H1 (cell line): ENCODE results near the gene TRMT61A. TPM values are rescaled to one million over a fixed set of nuclear protein-coding genes. Genes with fewer than 3 reads are reported as not detected.

Experiments used
- CTCF ChIA-PET: fragments of 300-600 bp; sonication (Branson Sonifier 250); formaldehyde crosslinking; loops from one replicate; lab custom pipeline; 2021; ENCODE audit not compliant: partially characterized antibody; lab: Charles Lee
- POLR2A ChIA-PET: fragments of 300-600 bp; sonication (Branson Sonifier 250); formaldehyde crosslinking; loops from one replicate; lab custom pipeline; 2021; ENCODE audit warnings: inconsistent platforms; ENCODE audit not compliant: partially characterized antibody; lab: Charles Lee
- DNase-seq, 2 experiments: peaks; one replicate each; pipeline versions ENCODE4 v3.0.0 to v3.0.0-alpha.2; 2010 to 2022; ENCODE audit warnings: low spot score in 2 of 2, low read depth in 1 of 2, mixed read lengths in 1 of 2
- FAIRE-seq: peaks from 2 replicates; lab custom pipeline; 2011; peaks lifted over from hg19 to GRCh38; lab: Jason Lieb, UNC
- H2AFZ ChIP-seq: 2 replicates; pipeline ENCODE4 v1.8.1; 2012; ENCODE audit warnings: low read length, inconsistent platforms
- H2AK5ac ChIP-seq: 2 replicates; pipeline ENCODE4 v1.6.1; 2013; ENCODE audit warnings: low read depth, low read length
- H2BK120ac ChIP-seq: replicated peaks from 2 replicates; pipeline ENCODE3; 2013; ENCODE audit warnings: low read depth, low read length, inconsistent platforms
- H2BK12ac ChIP-seq: 2 replicates; pipeline ENCODE4 v1.6.1; 2013; ENCODE audit warnings: low read depth, low read length
- H2BK15ac ChIP-seq: 2 replicates; pipeline ENCODE4 v1.6.1; 2013; ENCODE audit warnings: low read length
- H2BK20ac ChIP-seq: 2 replicates; pipeline ENCODE4 v1.6.1; 2013; ENCODE audit warnings: low read length
- H2BK5ac ChIP-seq: 2 replicates; pipeline ENCODE4 v1.6.1; 2013; ENCODE audit warnings: low read depth, low read length
- H3K14ac ChIP-seq: 2 replicates; pipeline ENCODE4 v1.6.1; 2013; ENCODE audit warnings: inconsistent platforms; ENCODE audit not compliant: insufficient read length
- H3K18ac ChIP-seq: 2 replicates; pipeline ENCODE4 v1.6.1; 2013; ENCODE audit warnings: low read length; ENCODE audit errors: extremely low read depth
- H3K23ac ChIP-seq: 2 replicates; pipeline ENCODE4 v1.6.1; 2013; ENCODE audit warnings: inconsistent platforms; ENCODE audit not compliant: insufficient read length
- H3K23me2 ChIP-seq: 2 replicates; pipeline ENCODE4 v1.6.1; 2013; ENCODE audit warnings: low read depth, low read length
- H3K27ac ChIP-seq: 2 replicates; pipeline ENCODE4 v1.6.1; 2011; ENCODE audit warnings: low read depth, low read length, inconsistent platforms
- H3K27me3 ChIP-seq, 4 experiments: replicated peaks in 1 of 4; 1 replicate in 1 of 4; 2 replicates in 3 of 4; pipeline versions ENCODE4 v1.6.1 to v1.8.1; 2011 to 2013; ENCODE audit warnings: low read length in 3 of 4, mild to moderate bottlenecking in 3 of 4, inconsistent platforms in 2 of 4, mixed read lengths in 2 of 4, moderate library complexity in 1 of 4; ENCODE audit not compliant: control insufficient read depth in 3 of 4, insufficient read depth in 3 of 4; ENCODE audit errors: extremely low read depth in 1 of 4
- H3K36me3 ChIP-seq, 4 experiments: 2 replicates each; pipeline versions ENCODE4 v1.6.1 to v1.8.1; 2011 to 2013; ENCODE audit warnings: mild to moderate bottlenecking in 4 of 4, low read length in 3 of 4, moderate library complexity in 2 of 4, control low read depth in 1 of 4, inconsistent platforms in 1 of 4; ENCODE audit not compliant: insufficient read depth in 4 of 4, control insufficient read depth in 2 of 4
- H3K4ac ChIP-seq: replicated peaks from 2 replicates; pipeline ENCODE3; 2013; ENCODE audit warnings: low read length, low read depth, mixed read lengths, inconsistent platforms; ENCODE audit not compliant: insufficient read length
- H3K4me1 ChIP-seq, 4 experiments: replicated peaks in 1 of 4; 1 replicate in 1 of 4; 2 replicates in 3 of 4; pipeline versions ENCODE4 v1.6.1 to v1.8.1; 2011 to 2013; ENCODE audit warnings: low read length in 3 of 4, inconsistent platforms in 2 of 4, mixed read lengths in 1 of 4; ENCODE audit not compliant: insufficient read depth in 4 of 4, control insufficient read depth in 3 of 4
- H3K4me2 ChIP-seq, 2 experiments: 2 replicates each; pipeline versions ENCODE4 v1.6.1 to v1.8.1; 2011 to 2013; ENCODE audit warnings: low read depth in 2 of 2, low read length in 2 of 2, control low read depth in 1 of 2, inconsistent platforms in 1 of 2, mild to moderate bottlenecking in 1 of 2; ENCODE audit not compliant: insufficient read depth in 1 of 2
- H3K4me3 ChIP-seq, 4 experiments: fragments of 200-600, 300-600 bp in 1 of 4; sonication (generic), shearing (Covaris generic), sonication (Bioruptor Twin) in 1 of 4; 2 replicates each; pipeline versions ENCODE4 v1.5.1 to v1.8.1; 2011 to 2016; ENCODE audit warnings: low read length in 4 of 4, low read depth in 3 of 4, control low read depth in 2 of 4, inconsistent platforms in 2 of 4, mild to moderate bottlenecking in 2 of 4, mixed read lengths in 1 of 4, moderate library complexity in 1 of 4; ENCODE audit not compliant: insufficient read depth in 2 of 4; ENCODE audit errors: extremely low read depth in 1 of 4
- H3K56ac ChIP-seq: replicated peaks from 2 replicates; pipeline ENCODE3; 2013; ENCODE audit warnings: low read depth, mild to moderate bottlenecking, mixed read lengths, low read length, inconsistent platforms; ENCODE audit not compliant: insufficient read length
- H3K79me1 ChIP-seq: 2 replicates; pipeline ENCODE4 v1.6.1; 2013; ENCODE audit warnings: low read depth, low read length, control low read depth
- H3K79me2 ChIP-seq, 2 experiments: 2 replicates each; pipeline versions ENCODE4 v1.6.1 to v1.8.1; 2012 to 2013; ENCODE audit warnings: low read length in 2 of 2, mild to moderate bottlenecking in 2 of 2, inconsistent platforms in 1 of 2; ENCODE audit not compliant: insufficient read depth in 2 of 2, control insufficient read depth in 1 of 2
- H3K9ac ChIP-seq, 4 experiments: replicated peaks in 1 of 4; 1 replicate in 1 of 4; 2 replicates in 3 of 4; pipeline versions ENCODE4 v1.6.1 to v1.8.1; 2011 to 2013; ENCODE audit warnings: low read depth in 3 of 4, low read length in 3 of 4, control low read depth in 2 of 4, mild to moderate bottlenecking in 2 of 4, moderate library complexity in 2 of 4, inconsistent platforms in 1 of 4; ENCODE audit errors: extremely low read depth in 1 of 4
- H3K9me3 ChIP-seq, 2 experiments: 2 replicates each; pipeline versions ENCODE4 v1.6.1 to v1.8.1; 2012 to 2013; ENCODE audit warnings: mild to moderate bottlenecking in 2 of 2, moderate library complexity in 2 of 2, control low read depth in 1 of 2, inconsistent platforms in 1 of 2, low read depth in 1 of 2, low read length in 1 of 2, mixed read lengths in 1 of 2; ENCODE audit not compliant: insufficient read depth in 2 of 2
- H4K20me1 ChIP-seq, 2 experiments: replicated peaks in 1 of 2; 2 replicates each; pipeline versions ENCODE3 to v1.8.1; 2011 to 2013; ENCODE audit warnings: inconsistent platforms in 2 of 2, low read length in 2 of 2, mild to moderate bottlenecking in 1 of 2; ENCODE audit not compliant: insufficient read depth in 2 of 2, control insufficient read depth in 1 of 2
- H4K5ac ChIP-seq: 2 replicates; pipeline ENCODE4 v1.6.1; 2013; ENCODE audit warnings: low read length, low read depth, mixed read lengths, inconsistent platforms; ENCODE audit not compliant: insufficient read length
- H4K8ac ChIP-seq: 2 replicates; pipeline ENCODE4 v1.8.0; 2013; ENCODE audit warnings: mild to moderate bottlenecking, moderate library complexity, low read length, inconsistent platforms; ENCODE audit not compliant: insufficient read depth; ENCODE audit errors: extremely low read depth
- H4K91ac ChIP-seq: replicated peaks from 2 replicates; pipeline ENCODE3; 2013; ENCODE audit warnings: low read length, mixed read lengths, inconsistent platforms; ENCODE audit not compliant: insufficient read length
- CBX5 ChIP-seq: fragments of 300-800, 300-1000 bp; sonication (generic); IDR thresholded peaks from 2 replicates; pipeline ENCODE4 v1.7.1; 2016; ENCODE audit warnings: antibody characterized with exemption, low read length, low read depth
- CEBPB ChIP-seq: IDR thresholded peaks from 2 replicates; pipeline ENCODE4 v1.6.1; 2012; ENCODE audit warnings: low read depth, low read length
- CHD2 ChIP-seq: IDR thresholded peaks from 2 replicates; pipeline ENCODE4 v1.6.1; 2012; ENCODE audit warnings: low read length, improper control_type of control experiment
- GTF2F1 ChIP-seq: IDR thresholded peaks from 2 replicates; pipeline ENCODE4 v1.6.1; 2012; ENCODE audit warnings: low read depth, low read length, improper control_type of control experiment, borderline replicate concordance
- HDAC2 ChIP-seq, 2 experiments: fragments of 300-600 bp in 1 of 2; sonication (generic) in 1 of 2; IDR thresholded peaks; 2 replicates each; pipeline ENCODE4 v1.6.1; 2011 to 2012; ENCODE audit warnings: low read depth in 2 of 2, low read length in 2 of 2, mild to moderate bottlenecking in 2 of 2, moderate library complexity in 2 of 2, borderline replicate concordance in 1 of 2, inconsistent platforms in 1 of 2
- HDAC6 ChIP-seq: IDR thresholded peaks from one replicate; pipeline ENCODE4 v1.7.1; 2012; ENCODE audit warnings: low read depth, mild to moderate bottlenecking, inconsistent platforms, low read length, moderate library complexity
- RBBP5 ChIP-seq: IDR thresholded peaks from 2 replicates; pipeline ENCODE4 v1.7.1; 2012; ENCODE audit warnings: low read depth, mild to moderate bottlenecking, inconsistent platforms, low read length, moderate library complexity, borderline replicate concordance
- RNF2 ChIP-seq: fragments of 200-900, 300-1000 bp; sonication (generic); IDR thresholded peaks from 2 replicates; pipeline ENCODE4 v1.7.1; 2016; ENCODE audit warnings: borderline replicate concordance, low read depth, mild to moderate bottlenecking, antibody characterized with exemption, low read length; ENCODE audit not compliant: poor library complexity, severe bottlenecking; ENCODE audit errors: missing control alignments
- TAF1 ChIP-seq: IDR thresholded peaks from 2 replicates; pipeline ENCODE4 v1.6.1; 2011; ENCODE audit warnings: mild to moderate bottlenecking, low read depth, low read length
- TAF7 ChIP-seq: optimal IDR thresholded peaks from 2 replicates; pipeline ENCODE3; 2011; ENCODE audit warnings: low read depth, mild to moderate bottlenecking, inconsistent platforms, low read length, moderate library complexity, borderline replicate concordance
- TCF12 ChIP-seq: IDR thresholded peaks from 2 replicates; pipeline ENCODE4 v1.6.1; 2011; ENCODE audit warnings: low read depth, mild to moderate bottlenecking, low read length
- TEAD4 ChIP-seq: IDR thresholded peaks from 2 replicates; pipeline ENCODE4 v1.6.1; 2012; ENCODE audit warnings: low read depth, low read length, inconsistent platforms, mixed read lengths
- WGBS, 2 experiments: shearing (Covaris generic) in 1 of 2; methylation state at CpG; one replicate each; pipeline versions ENCODE4 v1.1.6 to v1.1.7; 2013 to 2015; ENCODE audit warnings: low lambda C conversion rate in 2 of 2, mixed read lengths in 2 of 2, inconsistent platforms in 1 of 2, low coverage in 1 of 2, missing lambda C conversion rate in 1 of 2; ENCODE audit not compliant: insufficient replicate concordance in 2 of 2, insufficient coverage in 1 of 2, insufficient read length in 1 of 2; ENCODE audit errors: extremely low coverage in 1 of 2, missing lambda C conversion rate in 1 of 2; 5-methylcytosine and 5-hydroxymethylcytosine counted together
- polyA plus RNA-seq, 7 experiments: library from polyadenylated mRNA; depleted of rRNA in 3 of 7; stranded (reverse) in 5 of 7; unstranded in 2 of 7; fragments of >200 nt in 5 of 7; fragments of 200-250 nt in 2 of 7; gene quantifications; 1 replicate in 5 of 7; 2 replicates in 1 of 7; 4 replicates in 1 of 7; pipeline versions ENCODE4 v1.2.1 to v1.2.3, GENCODE V29; 2011 to 2013; ENCODE audit warnings: missing spikeins in 2 of 7, mixed read lengths in 2 of 7
- total RNA-seq: library from RNA; stranded (reverse); fragmentation: NEBNext Ultra II Directional; extraction: Animal tissue kit (Norgen Biotek cat#: 25700); gene quantifications from 2 replicates; pipeline ENCODE4 v1.2.1, GENCODE V29; 2021

Gene TRMT61A
- total and polyA plus RNA-seq, 2 of the 8 experiments (the other 6 are each of a cell fraction or from before 2014, with no cell fraction given), result 15.8 to 19.0 TPM

DNA sequence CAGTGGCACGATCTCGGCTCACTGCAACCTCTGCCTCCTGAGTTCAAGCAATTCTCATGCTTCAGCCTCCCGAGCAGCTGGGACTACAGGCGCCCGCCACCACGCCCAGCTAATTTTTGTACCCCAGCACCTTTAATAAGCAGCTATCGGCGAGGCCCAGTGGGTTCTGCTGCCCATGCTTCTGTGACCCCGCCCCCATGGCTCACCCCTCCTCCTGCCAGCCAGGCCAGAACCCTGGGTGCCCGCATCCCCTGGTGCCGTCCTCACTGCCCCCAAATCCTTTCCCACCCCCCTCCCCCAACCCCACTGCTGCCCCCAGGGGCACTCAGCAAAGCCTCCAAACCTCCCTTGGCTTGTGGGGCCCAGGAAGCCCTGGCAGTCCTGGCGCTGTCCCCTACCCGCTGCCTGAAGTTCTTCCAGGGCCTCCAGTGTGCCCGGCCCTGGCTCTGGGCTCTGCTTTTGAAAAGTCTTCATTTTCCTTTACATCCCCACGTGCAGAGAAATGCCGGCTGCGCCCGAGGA lies 19.0 kb downstream of the TRMT61A start:
- Histone ChIP-seq H3K9ac (no peak overlapping the region), H3K4ac (no peak overlapping the region), H4K5ac (no peak overlapping the region), H4K8ac (no peak overlapping the region), H3K4me1 (peaks cover 0 to 15% (median 13%) of the 10 kb centered on the region in 4 experiments; a peak in 6 of 7 replicates), H4K91ac (no peak overlapping the region), H3K23ac (no peak overlapping the region), H2BK15ac (no peak overlapping the region), H3K18ac (no peak overlapping the region), H2BK5ac (no peak overlapping the region), H2BK20ac (no peak overlapping the region), H3K27ac (no peak overlapping the region), H4K20me1 (peaks cover 0 to 4% of the 10 kb centered on the region in 2 experiments), H3K79me1 (no peaks in the 10 kb centered on the region), H3K27me3 (no peaks in the 10 kb centered on the region), H3K23me2 (no peaks in the 10 kb centered on the region), H3K4me3 (no peak overlapping the region), H2BK120ac (no peak overlapping the region), H2AK5ac (no peak overlapping the region), H3K36me3 (no peaks in the 10 kb centered on the region), H3K14ac (no peak overlapping the region), H2BK12ac (no peak overlapping the region), H2AFZ (no peak overlapping the region), H3K4me2 (no peak overlapping the region), H3K9me3 (no peaks in the 10 kb centered on the region), H3K79me2 (no peaks in the 10 kb centered on the region), H3K56ac (no peak overlapping the region)
- FAIRE-seq (no peak), DNase-seq (no peak)
- POLR2A ChIA-PET, result interaction anchor here (0.8 to 29.8 kb wide), 4 partner anchors 14 to 34 kb away, joined by 3 to 844 read pairs (median 15); partner anchors contain the start of genes BAG5, CKB and COA8
- CTCF ChIA-PET, result interaction anchor here (1.1 to 28.8 kb wide), 6 partner anchors 8 to 39 kb away, joined by 4 to 921 read pairs (median 8); partner anchors contain the start of genes CKB and TRMT61A
- 90% methylated on average over 16 of the region's 18 CpGs; no CpG with 5 or more reads in 1 of the 2 experiments for WGBS, 2 experiments
- TF ChIP-seq CBX5 (no peak), RNF2 (no peak), HDAC6 (no peak), CEBPB (no peak), RBBP5 (no peak), CHD2 (no peak), TCF12 (no peak), TEAD4 (no peak), TAF7 (no peak), HDAC2 (IDR thresholded peaks at IDR 0.05; ENCODE audit: borderline replicate concordance in 1 of 2, low read depth in 2 of 2, low read length in 2 of 2) (no peak), GTF2F1 (no peak), TAF1 (no peak)
